Neural cell (in vitro differentiated cells): ENCODE measurements around the gene APLNR. TPM values are rescaled to one million over a fixed set of nuclear protein-coding genes. Genes with fewer than 3 reads are reported as not detected.

Experiments
- H2AFZ ChIP-seq: fragments of 200-600, 300-800 bp; sonication (generic), shearing (Covaris generic); 2 replicates; pipeline ENCODE4 v1.6.0; 2014; ENCODE audit warnings: low read depth, mild to moderate bottlenecking, antibody characterized with exemption, low read length, moderate library complexity
- H3F3A ChIP-seq: fragments of 200-600 bp; shearing (Covaris generic); 2 replicates; pipeline ENCODE4 v1.6.1; 2016; ENCODE audit warnings: mild to moderate bottlenecking, moderate library complexity, mixed read lengths, antibody characterized with exemption, low read length; ENCODE audit not compliant: insufficient read depth, poor library complexity, severe bottlenecking
- H3K27ac ChIP-seq: fragments of 200-600, 300-800 bp; sonication (generic), shearing (Covaris generic); 2 replicates; pipeline ENCODE4 v1.5.1; 2014; ENCODE audit warnings: mild to moderate bottlenecking, low read length, moderate library complexity
- H3K27me3 ChIP-seq: fragments of 300-800, 200-600 bp; sonication (generic), shearing (Covaris generic); 2 replicates; pipeline ENCODE4 v1.6.0; 2014; ENCODE audit warnings: mild to moderate bottlenecking, low read depth, low read length, moderate library complexity; ENCODE audit not compliant: insufficient read depth
- H3K36me3 ChIP-seq: fragments of 300-800, 200-600 bp; sonication (generic), shearing (Covaris generic); 2 replicates; pipeline ENCODE4 v1.5.1; 2014; ENCODE audit warnings: mild to moderate bottlenecking, antibody characterized with exemption, low read length, moderate library complexity; ENCODE audit not compliant: insufficient read depth
- H3K4me2 ChIP-seq: fragments of 300-800, 200-600 bp; sonication (generic), shearing (Covaris generic); 2 replicates; pipeline ENCODE4 v1.6.0; 2014; ENCODE audit warnings: mild to moderate bottlenecking, low read length
- H3K4me3 ChIP-seq: fragments of 300-800, 200-600 bp; sonication (generic), shearing (Covaris generic); 2 replicates; pipeline ENCODE4 v1.5.1; 2014; ENCODE audit warnings: mild to moderate bottlenecking, low read length, moderate library complexity
- H3K79me2 ChIP-seq: fragments of 200-600 bp; shearing (Covaris generic); replicated peaks from 2 replicates; pipeline ENCODE4 v1.6.0; 2014; ENCODE audit warnings: mild to moderate bottlenecking, low read length, moderate library complexity; ENCODE audit not compliant: insufficient read depth
- H3K9ac ChIP-seq: fragments of 300-800, 200-600 bp; sonication (generic), shearing (Covaris generic); 2 replicates; pipeline ENCODE4 v1.6.1; 2016; ENCODE audit warnings: mild to moderate bottlenecking, low read length, mixed read lengths
- H3K9me2 ChIP-seq: fragments of 200-600 bp; shearing (Covaris generic); 2 replicates; pipeline ENCODE4 v1.6.1; 2016; ENCODE audit warnings: mild to moderate bottlenecking, low read length, mixed read lengths; ENCODE audit not compliant: insufficient read depth
- H3K9me3 ChIP-seq: fragments of 200-600, 300-800 bp; sonication (generic), shearing (Covaris generic); 2 replicates; pipeline ENCODE4 v1.6.1; 2016; ENCODE audit warnings: mild to moderate bottlenecking, mixed run types, low read length, moderate library complexity, mixed read lengths
- H4K20me1 ChIP-seq: fragments of 200-600 bp; shearing (Covaris generic); 2 replicates; pipeline ENCODE4 v1.6.1; 2016; ENCODE audit warnings: mild to moderate bottlenecking, mixed run types; ENCODE audit not compliant: insufficient read depth
- CTCF ChIP-seq: fragments of 450-650 bp; IDR thresholded peaks from 2 replicates; pipeline ENCODE4 v1.5.1; 2014; ENCODE audit warnings: antibody characterized with exemption, mild to moderate bottlenecking, moderate library complexity; ENCODE audit not compliant: poor library complexity, severe bottlenecking
- EP300 ChIP-seq: fragments of 450-650 bp; conservative IDR thresholded peaks from 2 replicates; pipeline ENCODE4 v1.6.1; 2014; ENCODE audit warnings: antibody characterized with exemption, mild to moderate bottlenecking, moderate library complexity; ENCODE audit not compliant: poor library complexity, severe bottlenecking
- EZH2 ChIP-seq: fragments of 200-600, 300-800 bp; shearing (Covaris generic), sonication (generic); IDR thresholded peaks from 2 replicates; pipeline ENCODE4 v1.6.1; 2014; ENCODE audit warnings: antibody characterized with exemption, low read length, borderline replicate concordance, mild to moderate bottlenecking; ENCODE audit not compliant: insufficient read depth, poor library complexity, severe bottlenecking
- MXI1 ChIP-seq: fragments of 450-650 bp; conservative IDR thresholded peaks from 2 replicates; pipeline ENCODE4 v1.6.1; 2014; ENCODE audit warnings: antibody characterized with exemption, mild to moderate bottlenecking; ENCODE audit not compliant: poor library complexity, severe bottlenecking
- POLR2AphosphoS5 ChIP-seq: IDR thresholded peaks from 2 replicates; pipeline ENCODE4 v1.6.1; 2012
- RAD21 ChIP-seq: fragments of 450-650 bp; conservative IDR thresholded peaks from 2 replicates; pipeline ENCODE4 v1.6.1; 2014; ENCODE audit warnings: antibody characterized with exemption, mild to moderate bottlenecking, moderate library complexity
- REST ChIP-seq: IDR thresholded peaks from 2 replicates; pipeline ENCODE4 v1.6.1; 2012; ENCODE audit warnings: borderline replicate concordance
- SMC3 ChIP-seq: fragments of 450-650 bp; conservative IDR thresholded peaks from 2 replicates; pipeline ENCODE4 v1.6.1; 2014; ENCODE audit warnings: antibody characterized with exemption, mild to moderate bottlenecking, moderate library complexity; ENCODE audit not compliant: poor library complexity
- TAF1 ChIP-seq: IDR thresholded peaks from 2 replicates; pipeline ENCODE4 v1.6.1; 2012; ENCODE audit warnings: low read depth
- polyA plus RNA-seq: library from polyadenylated mRNA; depleted of rRNA; stranded (reverse); fragments of >200 nt; gene quantifications from 2 replicates; pipeline ENCODE4 v1.2.3, GENCODE V29; 2014

Gene APLNR
- polyA plus RNA-seq, 1 donor from 2014 or later = not detected

GRCh38 chr11:57223601-57224000 lies 13.4 kb downstream of the APLNR start:
- H3F3A ChIP-seq = no peaks in the 10 kb centered on the region
- H3K4me3 ChIP-seq = no peak overlapping the region
- H3K4me2 ChIP-seq = no peak overlapping the region
- no peak for TF ChIP-seq POLR2AphosphoS5
- no peak for TF ChIP-seq CTCF
- no peak for TF ChIP-seq SMC3
- no peak for TF ChIP-seq REST
- no peak for TF ChIP-seq EZH2
- no peak for TF ChIP-seq TAF1
- no peak for TF ChIP-seq EP300
- no peak for TF ChIP-seq RAD21
- no peak for TF ChIP-seq MXI1
- no peak overlapping the region for H2AFZ ChIP-seq
- H3K27me3 ChIP-seq = no peaks in the 10 kb centered on the region
- H4K20me1 ChIP-seq = no peaks in the 10 kb centered on the region
- H3K9ac ChIP-seq = no peak overlapping the region
- no peaks in the 10 kb centered on the region for H3K79me2 ChIP-seq
- no peaks in the 10 kb centered on the region for H3K36me3 ChIP-seq
- H3K9me3 ChIP-seq = no peaks in the 10 kb centered on the region
- H3K27ac ChIP-seq = no peak overlapping the region
- no peaks in the 10 kb centered on the region for H3K9me2 ChIP-seq

DNA sequence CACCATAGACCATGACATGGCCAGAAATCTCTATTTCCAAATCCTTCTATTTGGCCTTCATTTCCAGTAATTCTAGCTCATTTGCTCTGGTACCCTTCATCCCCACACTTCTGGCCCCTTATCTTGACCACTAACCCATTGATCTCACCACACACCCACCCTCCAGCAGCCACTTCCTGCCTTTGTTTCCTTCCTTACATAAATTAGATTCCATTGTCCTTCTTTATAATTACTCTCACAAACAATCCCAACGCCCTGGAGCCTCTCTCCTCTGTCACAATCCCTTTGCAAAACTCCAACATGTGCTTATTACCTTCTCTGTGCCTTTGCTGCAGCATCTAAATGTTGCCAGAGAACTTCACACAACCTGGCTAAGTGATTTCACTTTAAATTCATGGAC lies 14.8 kb downstream of the APLNR start:
- Histone ChIP-seq H2AFZ (no peak overlapping the region), H3K4me2 (no peak overlapping the region), H3K9ac (no peak overlapping the region), H3K9me2 (no peaks in the 10 kb centered on the region), H3F3A (no peaks in the 10 kb centered on the region), H3K36me3 (no peaks in the 10 kb centered on the region), H4K20me1 (no peaks in the 10 kb centered on the region), H3K27ac (no peak overlapping the region), H3K79me2 (no peaks in the 10 kb centered on the region), H3K4me3 (no peak overlapping the region), H3K27me3 (no peaks in the 10 kb centered on the region), H3K9me3 (no peaks in the 10 kb centered on the region)
- TF ChIP-seq EP300 = no peak
- TF ChIP-seq POLR2AphosphoS5 = no peak
- TF ChIP-seq MXI1 = no peak
- no peak for TF ChIP-seq EZH2
- TF ChIP-seq CTCF = no peak
- no peak for TF ChIP-seq REST
- TF ChIP-seq SMC3 = no peak
- TF ChIP-seq TAF1 = no peak
- TF ChIP-seq RAD21 = no peak
